Daoy (cell line): ENCODE measurements around the gene CREB5. TPM values are rescaled to one million over a fixed set of nuclear protein-coding genes. Genes with fewer than 3 reads are reported as not detected.
A peak's percentile ranks its signal among the peaks of the same experiment; 100 is the strongest.

Experiments
- DNase-seq: peaks from one replicate; pipeline ENCODE4 v3.0.0-alpha.2; 2015; ENCODE audit warnings: low read depth
- total RNA-seq: library from RNA; depleted of rRNA; stranded (reverse); fragments of >200 nt; shearing (Covaris generic); gene quantifications from 2 replicates; pipeline ENCODE4 v1.2.3, GENCODE V29; 2014

Gene CREB5
- total RNA-seq, 1 experiment from 2014 or later: 12.1 TPM

DNA sequence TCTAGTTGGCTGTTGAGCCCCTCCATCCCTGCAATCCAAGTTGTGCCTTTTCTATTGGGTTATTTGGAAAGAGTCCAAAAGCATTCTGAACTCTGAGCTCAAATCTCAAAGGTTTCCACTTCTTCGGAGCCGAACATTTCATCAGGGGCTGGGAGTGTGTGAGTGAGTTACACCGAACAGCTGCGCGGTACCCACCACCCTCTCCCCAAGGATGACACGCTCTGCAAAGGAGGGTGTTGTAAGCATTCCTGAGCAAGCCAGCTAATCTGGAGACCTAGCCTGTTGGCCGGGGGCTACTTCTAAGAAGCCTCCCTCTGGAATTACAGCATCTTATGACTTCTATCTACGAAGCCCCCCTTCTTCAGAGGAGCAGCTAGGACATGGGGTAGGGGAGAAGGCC lies 270.5 kb downstream of the CREB5 start:
- DNase-seq: no peak

DNA sequence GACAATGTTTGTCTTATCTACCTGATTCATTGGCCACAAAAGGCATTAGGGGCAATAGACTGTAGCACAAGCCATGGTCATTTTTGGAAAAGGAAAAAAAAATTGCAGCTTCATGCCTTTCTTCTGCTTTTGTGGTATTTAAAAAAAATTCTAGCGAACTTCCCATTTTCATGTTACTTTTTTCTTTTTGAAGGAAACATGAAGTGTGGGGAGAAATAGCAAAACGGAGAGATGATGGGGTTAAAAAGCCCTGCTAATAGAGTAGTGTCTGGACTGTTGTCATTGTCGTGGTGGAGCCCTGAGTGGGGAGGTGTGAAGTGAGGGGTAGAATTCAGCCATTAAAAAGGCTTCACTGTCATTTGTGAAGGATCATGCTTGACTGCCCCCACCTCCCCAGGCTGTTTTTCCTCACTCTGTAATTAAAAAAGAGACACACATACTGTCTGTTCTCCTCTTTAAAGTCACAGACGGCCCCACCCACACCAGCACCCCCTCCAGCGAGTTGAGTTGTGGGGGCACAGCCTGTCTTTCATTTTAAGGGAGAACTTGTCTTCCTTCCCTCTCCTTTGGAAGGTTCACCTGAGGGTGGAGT lies 272.4 kb downstream of the CREB5 start:
- DNase-seq: no peak

DNA sequence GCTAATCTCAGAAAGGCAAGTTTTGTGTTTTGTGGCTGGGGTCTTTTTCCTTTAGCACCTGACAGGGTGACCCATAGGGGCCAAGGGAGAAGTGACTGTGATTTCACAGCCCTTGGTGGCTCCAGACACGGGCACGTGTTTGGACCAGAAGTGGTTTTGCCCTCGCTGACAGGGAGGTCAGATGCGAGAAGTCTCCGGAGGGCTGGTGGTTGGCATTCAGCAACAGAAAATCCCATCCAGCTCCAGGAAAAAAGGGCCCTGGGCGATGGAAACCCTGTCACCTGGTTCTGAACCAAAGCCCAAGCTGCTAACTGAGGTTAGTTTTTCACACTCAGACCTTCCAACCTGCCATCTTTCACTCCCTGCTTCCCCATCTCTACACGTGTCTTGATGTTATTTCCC lies 272.9 kb downstream of the CREB5 start:
- DNase-seq: no peak

DNA sequence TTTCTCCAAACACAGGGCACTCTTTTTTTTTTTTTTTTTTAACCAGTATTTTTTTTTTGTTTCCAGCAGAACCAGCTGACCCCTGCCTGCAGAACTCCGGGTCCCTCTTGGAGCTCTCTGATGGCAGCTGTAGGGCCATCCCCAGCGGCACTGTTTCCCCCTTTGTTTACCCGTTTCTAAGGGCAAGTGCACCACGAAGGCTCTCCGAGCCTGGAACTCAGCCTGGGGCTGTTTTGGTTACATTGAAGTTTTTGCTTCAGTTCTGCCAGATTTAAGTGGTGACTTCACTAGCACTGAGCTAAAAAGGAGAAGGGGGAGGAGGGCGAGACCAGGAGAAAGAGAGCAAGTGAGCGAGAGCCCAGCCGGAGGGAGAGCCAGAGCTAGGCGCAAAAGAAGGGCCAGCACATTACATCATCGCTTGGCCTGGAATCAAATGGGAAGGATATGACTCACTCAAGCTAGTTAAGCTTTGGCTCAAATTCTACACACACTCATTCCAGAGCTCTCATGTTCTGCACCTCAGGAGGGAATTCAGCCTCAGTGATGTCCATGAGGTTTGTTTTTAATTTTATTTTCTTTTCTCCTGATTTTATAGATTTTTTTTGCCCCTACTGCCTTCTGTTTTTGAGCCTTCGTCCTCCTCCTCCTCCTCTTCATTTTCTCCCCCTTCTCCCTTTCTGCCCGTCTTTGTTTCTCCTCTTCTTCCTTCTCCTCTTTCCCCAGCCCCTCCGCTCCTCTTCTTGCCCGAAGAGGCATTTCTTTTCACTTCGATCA lies 273.5 kb downstream of the CREB5 start:
- DNase-seq: peak; percentile 100

DNA sequence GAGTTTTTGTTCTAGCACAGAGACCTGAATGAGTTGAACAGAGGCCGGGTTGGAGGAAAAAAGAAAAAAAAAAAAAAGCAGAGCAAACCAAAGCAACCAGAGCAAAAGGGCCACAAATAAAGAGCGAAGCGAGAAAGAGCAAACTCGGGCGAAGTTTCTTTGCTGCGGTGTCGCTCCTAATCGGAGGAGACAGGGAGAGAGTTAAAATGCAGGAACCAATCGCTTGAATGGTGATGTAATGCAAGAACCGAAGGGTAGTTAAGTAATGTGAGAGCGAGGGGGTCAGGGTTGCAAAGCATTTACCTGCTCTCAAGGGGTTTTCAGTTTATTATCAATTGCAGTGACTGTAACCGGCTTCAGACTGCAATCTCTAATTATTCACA lies 274.1 kb downstream of the CREB5 start:
- peak; percentile 92 for DNase-seq

DNA sequence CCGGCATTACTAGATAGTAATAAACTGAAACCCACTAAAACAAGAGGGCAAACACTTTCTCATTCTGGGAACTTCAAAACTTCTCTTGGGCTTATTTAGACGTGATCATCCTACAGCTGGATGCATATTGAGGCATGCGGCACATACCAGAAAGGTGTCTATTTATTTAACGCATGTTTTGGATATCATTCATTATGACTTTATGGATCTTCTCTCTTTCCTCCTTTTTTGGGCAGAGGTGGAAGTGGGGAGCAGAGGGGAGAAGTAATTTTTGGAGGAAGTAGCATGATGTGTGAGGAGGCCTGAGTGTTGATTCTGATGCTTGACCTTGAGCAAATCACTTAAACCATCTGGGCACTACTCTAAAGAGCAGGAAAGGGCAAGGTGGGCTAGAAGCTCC lies 275.2 kb downstream of the CREB5 start:
- DNase-seq: peak; percentile 20

DNA sequence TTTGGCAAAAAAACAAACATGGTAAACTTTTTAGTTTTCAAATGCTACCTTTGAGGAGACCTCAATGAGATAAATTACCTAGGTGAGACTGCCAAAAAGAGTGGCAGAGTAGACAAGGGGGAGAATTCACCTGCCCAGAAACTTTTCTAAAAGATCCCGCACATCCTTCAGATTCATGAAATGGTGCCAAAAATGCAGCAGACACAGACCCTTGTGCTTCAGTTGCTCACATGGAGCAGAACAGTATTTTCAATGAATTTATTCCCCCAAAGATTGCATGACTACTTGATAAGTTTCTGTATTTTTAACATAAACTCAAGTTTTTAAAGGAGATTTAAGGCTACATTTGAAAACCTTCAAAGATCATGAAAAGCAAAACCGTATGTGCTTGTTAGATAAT lies 275.9 kb downstream of the CREB5 start:
- no peak for DNase-seq

DNA sequence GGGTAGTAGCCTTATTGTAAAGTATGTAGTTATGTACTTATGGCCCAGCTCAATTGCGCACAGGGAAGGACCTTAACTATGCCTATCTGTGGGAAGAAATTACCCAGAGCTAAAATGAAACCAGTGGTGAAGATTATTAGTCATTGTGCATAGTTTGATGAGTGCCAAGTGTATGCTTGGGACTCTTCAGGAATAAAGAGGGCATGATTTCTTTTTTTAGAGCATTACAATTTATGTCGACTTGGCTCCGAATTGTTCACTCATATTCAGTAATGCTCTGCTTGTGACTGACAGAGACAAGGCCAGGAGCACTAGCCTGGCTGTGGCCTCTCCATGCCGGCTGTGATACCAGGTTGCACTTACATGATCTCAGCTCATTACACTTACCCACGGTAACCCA lies 276.3 kb downstream of the CREB5 start:
- peak; percentile 88 for DNase-seq

DNA sequence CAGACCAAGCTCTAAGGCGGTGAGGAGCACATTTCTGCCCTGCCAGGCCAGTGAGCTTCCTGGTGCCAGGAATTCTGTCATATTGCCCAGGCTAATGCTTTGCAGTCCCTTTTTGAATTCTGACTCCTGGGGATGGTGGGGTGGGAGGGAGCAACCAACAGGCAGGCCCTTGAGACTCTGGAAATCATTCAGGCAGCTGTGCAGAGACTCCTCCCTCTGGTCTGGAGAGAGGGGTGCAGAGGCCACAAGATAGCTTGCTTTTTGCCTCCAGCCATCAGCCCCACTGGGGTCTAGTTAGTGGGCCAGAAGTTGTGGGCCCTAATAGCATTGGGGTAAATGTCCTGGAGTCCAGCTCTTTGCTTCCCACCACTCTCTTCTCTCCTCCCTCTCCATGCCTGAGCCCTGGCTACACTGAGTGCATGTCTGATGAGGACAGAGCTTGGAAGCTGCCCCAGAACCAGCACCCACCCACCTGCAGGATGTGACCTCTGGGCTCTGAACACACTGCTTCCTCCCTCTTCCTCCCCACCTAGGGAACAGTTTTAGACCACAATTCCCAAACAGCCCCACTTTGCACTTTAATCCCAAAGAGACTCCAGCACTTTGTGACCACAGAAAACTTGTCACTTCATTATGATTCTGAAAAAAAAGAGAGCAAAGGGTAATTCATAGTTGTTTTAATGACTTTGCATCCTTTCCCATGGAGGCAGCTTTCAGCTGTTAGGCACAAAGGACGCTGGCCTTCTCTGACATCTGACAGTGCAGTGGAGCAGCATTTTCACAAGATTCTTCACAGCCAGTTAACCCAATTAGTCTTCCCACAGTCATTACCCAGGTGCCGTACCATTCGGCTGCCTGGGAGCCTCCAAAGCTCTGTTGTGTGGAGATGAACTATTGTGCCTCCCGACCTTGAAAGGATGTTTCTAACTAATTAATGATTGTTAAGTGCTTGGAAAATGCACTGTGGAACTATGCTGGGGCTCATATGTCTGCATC lies 283.3 kb downstream of the CREB5 start:
- peak; percentile 57 for DNase-seq

DNA sequence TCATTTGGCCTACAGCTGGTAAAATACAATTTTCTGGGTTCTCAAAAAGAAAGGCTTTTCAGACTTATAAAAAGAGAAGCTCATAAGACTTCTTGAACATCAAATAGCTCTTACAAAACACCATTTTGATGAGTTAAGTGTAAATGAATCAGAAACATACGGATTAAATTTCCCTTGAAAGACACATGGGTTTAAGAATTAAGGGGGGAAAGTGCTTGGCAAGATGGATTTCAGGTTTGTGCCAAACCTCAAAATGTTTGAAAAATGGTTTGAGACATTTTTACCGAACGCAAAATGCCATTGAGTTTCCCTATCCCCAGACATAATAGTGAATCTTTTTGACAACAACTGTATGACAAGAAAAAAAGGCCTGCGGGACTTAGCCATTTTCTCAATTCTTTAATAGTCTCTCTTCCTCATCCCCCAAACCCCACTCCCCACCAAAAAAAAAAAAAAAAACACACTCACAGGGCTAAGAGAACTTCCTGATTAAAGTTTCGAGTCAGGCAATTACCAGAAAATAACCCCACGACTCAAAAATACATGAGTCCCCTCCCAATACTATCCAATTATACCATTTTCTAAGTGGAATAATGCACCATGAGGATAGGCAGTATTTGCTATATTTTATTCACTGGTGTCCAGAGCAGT lies 285.7 kb downstream of the CREB5 start:
- no peak for DNase-seq

DNA sequence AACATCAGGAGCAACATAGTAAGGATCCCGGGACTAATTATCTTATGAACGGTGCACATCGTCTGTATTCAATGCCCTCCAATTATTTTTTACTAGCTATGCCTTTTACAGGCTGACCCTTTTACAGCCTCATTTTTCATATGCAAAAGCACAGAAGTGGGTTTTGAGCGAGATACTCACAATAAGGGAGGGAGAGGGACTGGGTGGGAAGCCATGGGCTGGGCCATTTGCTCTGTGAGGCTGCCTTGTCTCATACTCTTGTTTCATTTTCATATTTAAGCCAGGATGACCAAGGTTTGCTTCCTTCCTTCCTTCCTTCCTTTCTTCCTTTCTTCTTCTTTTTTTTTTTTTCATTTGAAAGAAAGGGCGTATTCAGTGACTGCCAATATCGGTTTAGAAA lies 286.5 kb downstream of the CREB5 start:
- no peak for DNase-seq

DNA sequence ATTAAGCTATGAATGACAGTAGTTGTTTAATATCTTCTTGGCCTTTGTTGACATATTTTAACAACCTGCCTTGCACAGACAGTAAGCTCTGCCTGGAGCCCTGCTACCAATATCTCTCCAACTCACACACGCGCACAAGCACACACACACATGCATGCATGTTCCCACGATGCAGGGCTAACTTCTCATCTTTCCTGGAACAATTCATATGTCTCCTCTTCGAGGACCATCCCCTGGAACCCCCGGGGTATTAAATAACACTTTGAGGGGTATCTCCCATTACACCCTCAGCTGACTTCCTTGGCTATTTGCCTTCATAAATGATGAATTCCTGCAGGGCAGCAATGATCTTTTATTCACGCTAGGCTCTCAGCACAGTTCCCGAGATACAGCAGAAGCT lies 287.8 kb downstream of the CREB5 start:
- DNase-seq: no peak

DNA sequence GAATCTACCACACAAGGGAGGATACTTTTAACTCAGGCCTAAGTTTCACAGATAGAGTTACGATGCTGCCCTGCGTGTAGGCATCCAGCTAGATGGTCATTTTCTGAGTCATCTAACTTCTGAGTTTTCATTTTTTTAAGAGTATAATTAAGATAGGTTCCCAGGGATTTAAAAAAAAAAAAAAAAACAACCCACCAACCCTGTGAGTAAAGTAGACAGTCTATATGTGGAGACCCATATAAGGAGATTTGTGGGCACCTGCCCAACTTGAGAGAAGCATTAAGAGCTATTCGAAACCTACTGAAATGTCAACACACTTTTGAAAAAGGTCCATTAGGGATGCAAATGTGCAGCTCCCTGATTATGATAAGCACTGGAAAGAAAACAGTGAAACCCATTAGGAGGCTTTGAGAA lies 288.5 kb downstream of the CREB5 start:
- DNase-seq: peak; percentile 75

DNA sequence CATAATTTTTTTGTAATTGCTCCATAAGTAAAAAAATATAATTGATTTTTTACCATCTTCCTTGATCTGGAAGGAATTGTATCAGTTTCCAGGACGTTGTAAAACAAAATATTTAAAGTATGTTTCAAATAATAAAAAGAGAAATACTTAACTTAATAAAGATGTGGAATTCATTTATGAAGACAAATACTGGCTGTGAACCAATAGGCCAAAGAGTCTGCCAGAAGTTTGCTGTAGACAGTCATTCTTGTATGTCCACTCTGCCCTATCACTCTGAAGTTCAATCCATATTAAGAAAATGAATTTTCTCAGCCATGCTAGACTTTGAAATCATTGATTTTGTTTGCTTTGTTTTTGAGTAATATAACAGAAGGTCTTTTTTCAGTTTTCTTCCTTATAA lies 289.4 kb downstream of the CREB5 start:
- no peak for DNase-seq

DNA sequence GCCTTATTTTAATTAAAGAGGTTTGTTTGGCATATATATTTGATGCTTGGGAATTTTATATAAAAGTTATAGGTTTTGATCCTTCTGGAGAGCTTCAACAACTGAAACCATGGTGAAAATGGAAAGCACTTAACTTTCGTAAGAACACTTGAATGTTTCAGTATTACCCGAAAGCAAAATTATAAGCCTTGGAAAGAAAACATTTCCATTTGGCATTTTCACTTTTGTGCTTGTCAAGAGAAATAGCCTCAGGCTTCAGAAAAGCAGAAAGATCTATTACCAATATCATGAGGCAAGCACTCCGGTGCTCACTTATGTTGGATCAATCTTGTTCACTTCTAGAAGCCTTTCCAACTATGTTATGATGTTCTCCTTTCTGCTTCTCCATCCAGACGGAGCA lies 289.9 kb downstream of the CREB5 start:
- no peak for DNase-seq

DNA sequence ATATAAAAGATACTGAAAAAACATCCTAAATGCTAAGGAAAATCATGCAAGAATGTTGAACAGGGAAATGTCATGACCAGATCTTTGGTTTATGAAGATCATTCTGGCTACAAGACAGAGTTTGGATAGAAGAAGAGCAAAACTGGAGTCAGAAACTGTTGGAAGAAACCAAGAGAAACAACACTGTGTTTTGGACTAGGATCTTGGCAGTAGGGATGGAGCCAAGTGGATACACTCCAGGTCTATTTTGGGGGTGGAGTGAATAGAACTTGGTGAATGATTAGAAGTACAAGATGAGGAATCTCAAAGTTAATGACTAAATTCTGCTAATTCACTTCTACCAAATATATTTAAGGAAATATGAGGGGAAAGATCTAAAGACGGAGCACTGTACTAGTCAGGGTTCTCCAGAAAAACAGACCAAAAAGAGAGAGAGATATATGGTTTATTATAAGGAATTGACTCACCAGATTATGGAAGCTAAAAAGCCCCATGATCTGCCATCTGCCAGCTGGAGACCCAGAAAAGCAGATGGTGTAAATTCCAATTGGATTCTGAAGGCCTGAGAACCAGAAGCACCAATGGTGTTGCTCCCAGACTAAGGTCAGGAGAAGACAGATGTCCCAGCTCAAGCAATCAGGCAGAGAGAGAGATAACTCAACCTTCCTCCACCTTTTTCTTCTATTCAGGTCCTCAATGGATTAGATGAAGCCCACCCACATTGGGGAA lies 290.9 kb downstream of the CREB5 start:
- DNase-seq: no peak

DNA sequence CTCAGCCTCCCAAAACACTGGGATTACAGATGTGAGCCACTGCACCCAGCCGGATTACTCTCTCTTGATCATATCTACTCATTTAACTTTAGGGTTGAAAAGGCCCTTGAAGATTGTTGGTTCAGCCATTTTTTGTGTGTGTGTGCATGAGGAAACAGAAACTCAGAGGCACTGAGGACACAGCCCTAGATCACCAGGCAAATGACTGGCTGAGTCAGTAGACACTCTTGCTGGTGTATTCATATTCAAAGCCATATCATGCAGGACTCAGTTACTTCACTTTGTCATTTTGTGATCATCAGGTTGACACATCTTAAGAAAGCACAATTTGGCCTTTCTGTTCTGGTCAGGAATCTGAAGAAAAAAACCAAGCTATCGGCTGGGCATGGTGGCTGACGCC lies 292.4 kb downstream of the CREB5 start:
- no peak for DNase-seq

DNA sequence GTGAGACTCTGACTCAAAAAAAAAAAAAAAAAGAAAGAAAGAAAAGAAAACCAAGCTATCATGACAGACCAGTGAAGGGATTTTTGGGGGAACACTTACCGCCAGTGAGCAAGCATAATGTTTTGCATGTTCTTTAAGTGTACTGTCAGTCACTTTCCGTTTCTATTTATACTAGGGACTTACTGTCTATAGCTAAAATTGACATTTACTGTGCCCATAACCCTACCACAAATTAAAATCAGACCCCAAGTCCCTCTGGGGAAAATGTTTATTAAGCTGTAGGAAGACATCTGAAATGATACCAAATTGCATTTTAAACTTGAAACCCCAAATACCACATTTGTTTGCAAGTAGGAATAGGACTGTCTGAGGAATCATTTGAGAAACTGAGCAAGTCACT lies 293.0 kb downstream of the CREB5 start:
- no peak for DNase-seq

DNA sequence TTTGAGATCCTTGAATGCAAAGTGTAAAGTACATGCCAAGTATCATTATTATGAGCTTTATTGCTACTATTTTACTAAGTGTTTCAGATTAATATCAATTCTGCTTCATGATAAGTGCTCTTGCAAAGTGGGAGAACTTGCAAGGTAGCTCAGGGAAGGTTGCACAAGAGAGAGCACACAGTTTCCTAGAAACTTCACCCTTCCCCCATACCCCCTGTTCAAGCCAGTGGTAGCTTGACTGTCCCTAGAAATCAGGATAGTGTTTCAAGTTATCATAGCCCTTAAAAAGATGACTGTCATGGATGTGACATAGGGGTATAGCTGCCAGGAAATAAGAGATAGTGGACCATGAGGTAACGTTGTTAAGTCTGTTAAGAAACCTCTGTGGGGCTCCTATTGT lies 294.3 kb downstream of the CREB5 start:
- no peak for DNase-seq

DNA sequence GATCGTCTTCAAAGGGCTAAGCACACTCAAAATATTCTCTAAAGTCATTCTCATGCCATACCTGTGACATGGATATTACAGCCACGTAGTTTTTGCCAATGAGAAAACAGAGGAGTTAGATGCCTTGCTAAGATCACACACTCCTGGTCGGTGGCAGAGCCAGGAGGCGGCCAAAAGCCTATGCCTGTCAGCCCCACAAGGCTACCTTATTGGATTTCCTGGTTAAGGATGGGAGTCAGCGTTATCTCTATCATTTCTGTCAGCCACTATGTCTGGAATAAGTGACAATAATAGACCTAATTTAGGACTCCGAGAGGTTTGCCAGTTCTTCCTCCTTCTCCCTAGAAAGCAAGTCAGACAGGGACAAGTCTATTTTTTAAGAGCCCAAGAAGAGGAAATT lies 295.0 kb downstream of the CREB5 start:
- DNase-seq: no peak
